ENCODE measurements around the gene INPP1. TPM values are rescaled to one million over a fixed set of nuclear protein-coding genes. Genes with fewer than 3 reads are reported as not detected.
"Not testable (repeated sequence)": the region's sequence is repeated elsewhere in the genome, so short reads cannot be mapped to it uniquely, and the experiment has no call there.

The INPP1 gene
- total RNA-seq (2014; rRNA removed; shearing (Covaris generic)), result not detected in 2 replicates
- not detected in 2 replicates for total RNA-seq (2022)
- Bru-seq, nascent RNA, result percentile 5 among the genes with signal in this experiment
- percentile 5 among the genes with signal in this experiment for BruChase-seq, experiment 1, labeled RNA remaining after a 6-hour chase
- BruChase-seq, experiment 2, labeled RNA remaining after a 2-hour chase, result percentile 11 among the genes with signal in this experiment
- long read RNA-seq, result 0 reads

- Histone ChIP-seq H3K4me2 (ENCODE audit: low read length) (peak within 1 kb of the TSS; percentile 52), H3K4me3 (ENCODE audit: low read depth, low read length, poor library complexity, severe bottlenecking) (peak within 1 kb of the TSS; percentile 47), H2AFZ (ENCODE audit: low read length) (peak within 1 kb of the TSS; percentile 37), H3K79me2 (ENCODE audit: insufficient read depth, low read depth, low read length) (no peaks in the 10 kb centered on the region), H3K4me1 (ENCODE audit: insufficient read depth, low read length, poor library complexity, severe bottlenecking) (no peaks in the 10 kb centered on the region), H3K9me2 (ENCODE audit: insufficient read depth, low read length) (no peaks in the 10 kb centered on the region), H3K36me3 (ENCODE audit: insufficient read depth, low read length) (no peaks in the 10 kb centered on the region), H4K20me1 (ENCODE audit: insufficient read depth, low read length) (no peaks in the 10 kb centered on the region), H3K27ac (ENCODE audit: low read depth, low read length, poor library complexity, severe bottlenecking) (no peak within 1 kb of the TSS), H3K9me3 (ENCODE audit: low read length) (no peaks in the 10 kb centered on the region)
- peak; percentile 8 for DNase-seq (ENCODE audit: low spot score)
- ChIA-PET POLR2A (no interaction called here), CTCF (ENCODE audit: unreplicated experiment) (no interaction called here)
- TF ChIP-seq CTCF (conservative IDR thresholded peaks at IDR 0.05; ENCODE audit: low read length), result no peak
- intact Hi-C loops (cut with micrococcal nuclease; ENCODE audit: unreplicated experiment), result no loop called here
- BruUV-seq (replicated peaks), result no TSS peak
Measured at GRCh38 chr2:190343536-190344275, at the start of gene INPP1. TSS of gene INPP1 (plus strand) at chr2:190343589. CDS start at chr2:190360103, 16,514 bp downstream.

- intact Hi-C loops (cut with micrococcal nuclease; ENCODE audit: unreplicated experiment); H3K9me2 ChIP-seq (ENCODE audit: insufficient read depth, low read length); H3K4me1 ChIP-seq (ENCODE audit: insufficient read depth, low read length, poor library complexity, severe bottlenecking); H3K4me2 ChIP-seq (ENCODE audit: low read length); H2AFZ ChIP-seq (ENCODE audit: low read length); H3K9me3 ChIP-seq (ENCODE audit: low read length); H4K20me1 ChIP-seq (ENCODE audit: insufficient read depth, low read length); H3K4me3 ChIP-seq (ENCODE audit: low read depth, low read length, poor library complexity, severe bottlenecking); BruUV-seq (replicated peaks); H3K27ac ChIP-seq (ENCODE audit: low read depth, low read length, poor library complexity, severe bottlenecking); H3K79me2 ChIP-seq (ENCODE audit: insufficient read depth, low read depth, low read length); CTCF ChIA-PET (ENCODE audit: unreplicated experiment); DNase-seq (ENCODE audit: low spot score): not testable (repeated sequence)
- peaks cover 18% of the 10 kb centered on the region for H3K36me3 ChIP-seq (ENCODE audit: insufficient read depth, low read length)
- POLR2A ChIA-PET, result interaction anchor here (1.2 kb wide), 1 partner anchor 10 kb away, joined by 3 read pairs; no protein-coding TSS in a partner anchor
Measured at GRCh38 chr2:190297880-190298279, 45.5 kb upstream of the INPP1 start.

- TF ChIP-seq CTCF (conservative IDR thresholded peaks at IDR 0.05; ENCODE audit: low read length), result no peak
- TF ChIP-seq EZH2phosphoT487 (IDR thresholded peaks at IDR 0.05; ENCODE audit: borderline replicate concordance, low read depth, low read length), result no peak
- CTCF ChIA-PET (ENCODE audit: unreplicated experiment), result no interaction called here
- Histone ChIP-seq H3K36me3 (ENCODE audit: insufficient read depth, low read length) (peaks cover 9% of the 10 kb centered on the region), H3K4me1 (ENCODE audit: insufficient read depth, low read length, poor library complexity, severe bottlenecking) (no peaks in the 10 kb centered on the region), H3K4me2 (ENCODE audit: low read length) (no peak overlapping the region), H2AFZ (ENCODE audit: low read length) (no peak overlapping the region), H3K79me2 (ENCODE audit: insufficient read depth, low read depth, low read length) (no peaks in the 10 kb centered on the region), H4K20me1 (ENCODE audit: insufficient read depth, low read length) (no peaks in the 10 kb centered on the region), H3K9me2 (ENCODE audit: insufficient read depth, low read length) (no peaks in the 10 kb centered on the region), H3K27ac (ENCODE audit: low read depth, low read length, poor library complexity, severe bottlenecking) (no peak overlapping the region), H3K4me3 (ENCODE audit: low read depth, low read length, poor library complexity, severe bottlenecking) (no peak overlapping the region), H3K9me3 (ENCODE audit: low read length) (no peaks in the 10 kb centered on the region)
- POLR2A ChIA-PET, result interaction anchor here (0.7 kb wide), 1 partner anchor 246 kb away, joined by 3 read pairs; no protein-coding TSS in a partner anchor
- BruUV-seq (replicated peaks), result no TSS peak
- no peak for DNase-seq (ENCODE audit: low spot score)
- intact Hi-C loops (cut with micrococcal nuclease; ENCODE audit: unreplicated experiment), result no loop called here
Measured at GRCh38 chr2:190301032-190301431, 42.4 kb upstream of the INPP1 start.

Measured in OCI-LY7 (cell line).